GM19043 (cell line): ENCODE data around the gene CSRP1.
"Not testable (repeated sequence)": the region's sequence is repeated elsewhere in the genome, so short reads cannot be mapped to it uniquely, and the experiment has no call there.

Experiments used
- ATAC-seq: cut with Tn5 transposase; IDR thresholded peaks from one replicate; pipeline ENCODE4 v1.9.1; 2021; ENCODE audit warnings: low read depth; ENCODE audit not compliant: unreplicated experiment

The CSRP1 gene

DNA sequence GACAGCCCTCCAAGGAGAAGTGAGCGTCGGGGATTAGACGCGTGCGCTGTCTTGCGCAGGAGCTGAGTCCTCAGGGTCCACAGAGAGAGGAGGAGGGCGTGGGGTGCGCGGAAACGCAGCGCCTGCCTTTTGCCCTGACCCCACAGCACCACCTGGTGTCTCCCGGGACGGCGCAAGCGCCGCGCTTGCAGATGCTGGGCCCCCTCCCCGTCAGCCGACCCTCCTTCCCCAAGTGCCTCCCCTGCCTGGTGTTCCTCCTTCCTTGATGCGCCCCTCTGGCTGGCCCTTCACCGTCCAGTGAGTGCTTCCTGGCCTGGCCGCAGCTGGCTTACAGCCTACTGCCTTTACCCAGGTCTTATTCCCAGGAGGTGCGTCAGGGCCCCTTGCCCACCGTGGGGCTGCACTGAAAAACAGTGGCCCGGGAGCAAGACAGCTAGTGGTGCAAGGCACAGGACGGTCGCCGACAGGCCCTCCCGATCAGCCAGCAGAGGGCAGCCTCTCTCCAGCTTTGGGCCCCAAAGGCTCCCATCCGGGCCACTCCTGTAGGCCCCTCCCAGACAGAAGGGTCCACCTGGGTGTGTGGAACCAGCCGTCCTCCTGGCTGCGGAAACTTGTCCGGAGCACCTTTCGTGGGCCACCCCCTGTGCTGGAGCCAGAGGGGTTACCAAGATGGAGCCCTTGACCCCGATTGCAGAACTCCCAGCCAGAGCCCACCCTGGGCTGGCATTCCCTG is 25.0 kb downstream of the CSRP1 start:
- ATAC-seq, result peak; percentile 80

DNA sequence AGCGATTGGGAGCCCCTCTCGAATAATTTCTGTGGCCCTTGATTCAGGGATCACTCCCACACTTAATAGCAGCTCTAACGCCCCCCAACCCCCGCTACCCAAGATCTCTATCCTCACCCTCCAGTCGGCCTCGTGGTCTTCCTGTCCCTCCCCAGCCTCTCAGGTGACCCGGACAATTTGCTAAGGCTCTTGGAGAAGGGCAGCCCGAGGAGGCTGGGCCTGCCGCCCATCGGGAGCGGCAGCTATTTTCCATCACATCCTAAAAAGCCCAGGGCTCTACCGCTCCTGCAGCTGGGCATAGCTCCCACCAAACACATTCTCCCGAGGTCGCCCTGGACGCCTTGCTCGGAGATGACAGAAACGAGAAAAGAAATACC is 25.9 kb downstream of the CSRP1 start:
- ATAC-seq, result no peak

GRCh38 chr1:201480231-201481003 is 26.5 kb downstream of the CSRP1 start:
- peak; percentile 45 for ATAC-seq

GRCh38 chr1:201479201-201479730 is 27.7 kb downstream of the CSRP1 start:
- ATAC-seq, result no peak

DNA sequence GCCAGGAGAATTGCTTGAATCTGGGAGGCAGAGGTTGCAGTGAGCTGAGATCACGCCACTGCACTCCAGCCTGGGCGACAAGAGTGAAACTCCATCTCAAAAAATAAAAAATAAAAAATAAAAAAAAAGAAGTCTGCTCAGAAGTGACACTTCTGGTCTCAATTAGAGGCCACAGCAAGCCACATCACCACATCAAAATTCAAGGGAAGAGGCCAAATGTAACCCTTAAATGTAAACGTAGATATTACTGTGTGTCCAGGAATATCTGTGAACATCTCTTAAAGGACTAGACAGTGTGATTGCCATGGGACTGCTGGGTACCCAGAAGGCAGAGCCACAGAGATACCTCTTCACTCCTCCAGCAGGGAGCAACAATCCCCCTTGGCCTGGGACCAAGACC is 28.3 kb downstream of the CSRP1 start:
- ATAC-seq, result not testable (repeated sequence)

- ATAC-seq, result no peak
These were observed 30.1 kb downstream of the CSRP1 start for GRCh38 chr1:201476670-201477344.

DNA sequence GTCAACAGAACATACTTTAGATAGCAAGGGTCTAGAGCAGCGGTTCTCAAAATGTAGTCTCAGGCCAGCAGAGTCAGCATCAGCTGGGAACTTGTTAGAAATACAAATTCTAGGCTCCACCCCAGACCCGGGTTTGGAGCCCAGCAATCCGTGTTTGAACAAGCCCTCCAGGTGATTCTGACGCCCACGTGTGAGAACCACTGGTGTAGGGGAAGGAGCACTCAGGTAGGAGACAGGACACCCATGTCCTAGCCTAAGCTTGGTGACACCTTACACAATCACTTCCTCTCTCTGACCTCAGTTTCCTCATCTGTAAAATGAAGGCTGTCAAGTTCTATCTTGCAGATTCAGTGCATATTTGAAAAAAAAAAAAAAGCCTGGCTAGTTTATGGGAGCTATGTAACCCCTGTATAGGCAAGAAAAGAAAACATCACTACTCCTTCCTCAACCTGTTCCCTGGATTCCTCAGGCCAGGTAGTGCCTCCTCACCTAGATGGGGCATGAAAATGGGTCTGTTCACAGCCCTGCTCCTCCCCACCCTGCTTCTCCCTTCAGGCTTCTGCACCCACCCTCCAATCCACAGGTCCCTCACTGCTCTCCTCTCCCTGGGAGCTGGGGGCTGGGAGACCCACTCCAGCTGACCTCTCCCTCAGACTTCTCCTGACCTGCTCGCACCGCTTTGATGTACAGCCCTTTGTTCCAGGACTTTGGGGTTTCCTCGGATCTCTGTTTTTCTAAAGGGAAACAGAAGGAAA is 30.8 kb downstream of the CSRP1 start:
- no peak for ATAC-seq

DNA sequence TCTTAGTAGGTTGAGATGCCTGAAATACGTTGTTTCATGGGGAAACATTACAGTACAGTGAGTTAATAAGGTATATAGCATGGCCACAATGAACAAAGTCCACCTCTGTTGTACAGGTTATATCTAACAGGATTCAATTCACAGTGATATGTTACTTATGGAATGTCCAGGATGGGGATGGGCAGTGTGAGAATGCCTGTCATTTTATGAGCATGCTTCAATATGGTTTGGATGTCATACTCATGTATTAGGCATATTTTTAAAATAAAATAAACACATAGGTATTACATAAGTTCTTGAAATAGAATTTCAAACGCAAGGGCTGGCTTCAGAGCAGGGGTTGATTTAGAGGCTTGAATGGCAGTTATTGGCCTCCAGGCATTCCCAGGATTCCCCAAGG is 31.8 kb downstream of the CSRP1 start:
- ATAC-seq, result no peak

DNA sequence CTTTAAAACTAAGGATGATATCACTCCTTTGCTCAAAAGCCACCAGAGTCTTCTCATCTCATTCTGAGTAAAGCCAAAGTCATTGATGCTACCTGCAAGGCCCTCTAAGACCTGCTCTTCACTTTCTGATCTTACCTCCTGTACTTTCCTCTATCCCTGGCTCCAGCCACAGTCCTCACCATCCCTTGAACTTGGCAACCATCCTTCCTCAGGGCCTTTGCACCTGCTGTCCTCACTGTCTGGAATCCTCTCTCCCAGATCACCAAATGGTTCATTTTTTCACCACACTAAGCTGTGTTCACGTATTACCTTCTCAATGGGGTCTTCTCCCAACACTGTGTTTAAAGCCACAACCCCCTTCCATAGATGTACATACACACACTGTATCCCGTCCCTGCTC is 33.6 kb downstream of the CSRP1 start:
- no peak for ATAC-seq

DNA sequence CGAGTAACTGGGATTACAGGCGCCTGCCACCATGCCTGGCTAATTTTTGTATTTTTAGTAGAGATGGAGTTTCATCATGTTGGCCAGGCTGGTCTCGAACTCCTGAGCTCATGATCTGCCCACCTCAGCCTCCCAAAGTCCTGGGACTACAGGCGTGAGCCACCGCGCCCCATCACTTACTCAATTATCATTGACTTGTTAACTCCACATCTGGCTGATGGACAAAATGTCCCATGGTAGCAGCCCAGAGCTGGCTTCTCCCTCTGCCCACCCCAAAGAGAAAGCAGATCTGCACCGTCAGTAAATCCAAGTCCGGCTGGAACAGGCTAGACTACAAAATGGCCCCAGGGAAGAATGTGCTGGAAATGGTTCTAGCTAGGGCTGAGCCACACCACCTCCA is 34.6 kb downstream of the CSRP1 start:
- not testable (repeated sequence) for ATAC-seq

- ATAC-seq, result no peak
These were observed 35.2 kb downstream of the CSRP1 start for GRCh38 chr1:201471772-201472171.

DNA sequence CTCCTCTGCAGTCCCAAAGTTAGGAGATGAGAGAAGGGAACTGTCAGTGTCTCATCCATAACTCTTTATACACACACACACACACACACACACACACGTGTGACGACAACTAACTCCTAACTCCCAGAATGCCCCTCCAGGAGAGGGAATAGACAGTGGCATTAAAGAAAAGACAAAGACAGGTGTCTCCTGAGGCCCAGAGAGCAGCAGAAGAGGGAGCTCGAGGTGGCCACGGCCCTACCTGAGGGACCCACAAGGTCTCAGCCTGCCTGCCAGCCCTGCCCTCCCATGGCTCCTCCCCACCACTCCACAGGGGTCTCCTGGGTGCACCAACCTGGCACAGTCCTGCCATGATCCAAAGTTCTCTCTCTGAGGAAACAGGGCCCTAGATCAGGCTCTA is 36.3 kb downstream of the CSRP1 start:
- ATAC-seq, result no peak

GRCh38 chr1:201469645-201470074 is 37.3 kb downstream of the CSRP1 start:
- no peak for ATAC-seq

DNA sequence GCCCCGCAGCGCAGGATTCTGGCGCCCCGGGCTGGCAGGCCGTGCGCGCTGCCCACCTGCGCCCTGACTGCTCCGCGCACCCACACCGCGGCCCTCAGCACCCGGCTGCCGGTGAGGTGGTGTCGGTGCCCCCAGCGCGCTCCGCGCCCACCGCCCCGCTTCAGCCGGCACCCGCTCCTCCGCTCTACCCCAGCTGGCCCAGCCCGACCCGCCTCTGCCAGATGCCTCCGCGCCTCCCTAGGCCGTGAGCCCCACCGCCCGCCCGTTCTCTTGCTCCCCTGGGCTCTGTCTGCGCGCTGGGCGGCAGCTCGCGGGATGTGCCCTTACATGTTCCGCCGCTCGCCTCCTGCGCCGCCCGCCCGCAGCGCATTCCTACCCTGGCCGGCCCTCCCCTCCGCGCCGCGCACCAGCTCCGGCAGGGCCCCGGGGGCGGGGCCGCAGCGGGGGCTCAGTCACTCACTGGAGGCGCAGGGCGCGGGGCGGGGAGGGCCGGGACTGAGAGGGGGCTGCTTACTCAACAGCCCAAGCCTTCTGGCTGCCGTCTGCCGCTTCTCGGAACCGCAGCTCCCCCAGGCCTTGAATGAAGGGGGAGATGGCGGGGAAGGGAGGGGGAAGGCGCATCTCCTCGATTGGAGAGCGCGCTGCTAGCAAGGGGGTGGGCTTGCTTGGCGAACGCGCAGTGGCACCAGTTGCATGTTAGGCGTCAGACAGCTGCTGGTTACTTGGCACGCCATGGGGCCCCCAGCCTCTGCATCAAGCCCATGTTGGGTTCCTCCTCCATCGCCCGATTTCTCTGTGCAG is 37.9 kb downstream of the CSRP1 start, which contains the start of gene PHLDA3:
Gene PHLDA3 (minus strand): TSS at position 345 of the 801 bp plus-strand sequence. CDS start 402 bp downstream, outside the sequence.
- peak; percentile 75 for ATAC-seq

DNA sequence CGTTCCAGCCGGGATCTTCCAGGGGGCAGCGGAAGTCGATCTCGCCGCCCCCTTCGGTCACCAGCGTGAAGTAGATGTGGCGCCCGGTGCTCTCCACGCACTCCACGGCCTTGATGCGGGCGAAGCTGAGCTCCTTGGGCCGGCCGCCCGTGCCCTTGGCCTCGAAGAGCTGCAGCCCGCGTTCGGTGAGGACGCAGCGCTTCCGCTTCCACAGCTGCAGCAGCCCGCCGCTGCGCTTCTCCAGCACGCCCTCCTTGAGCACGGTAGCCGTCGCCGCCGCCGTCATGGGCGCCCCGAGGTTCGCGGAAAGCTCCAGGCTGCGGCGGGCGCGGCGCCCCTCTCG is 38.5 kb downstream of the CSRP1 start:
- peak; percentile 36 for ATAC-seq

DNA sequence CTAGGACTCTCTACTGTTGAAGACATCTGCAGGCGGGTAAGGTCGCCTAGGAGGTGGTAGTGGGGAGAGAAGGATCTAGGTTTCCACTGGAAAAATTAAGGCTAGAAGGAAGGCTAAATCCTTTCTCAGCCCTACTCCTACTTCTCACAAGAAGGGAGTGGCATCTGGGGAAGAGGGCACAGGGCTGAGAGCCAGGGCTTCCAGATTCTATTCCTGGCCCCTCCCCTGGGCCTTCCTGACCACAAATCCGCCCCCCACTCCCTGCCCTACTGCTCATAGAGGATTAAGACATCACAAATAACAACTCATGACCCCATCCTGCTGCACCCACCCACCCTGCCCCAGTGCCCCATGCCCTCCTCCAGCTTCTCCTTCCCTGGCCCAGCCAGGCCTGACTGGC is 40.4 kb downstream of the CSRP1 start:
- ATAC-seq, result no peak

DNA sequence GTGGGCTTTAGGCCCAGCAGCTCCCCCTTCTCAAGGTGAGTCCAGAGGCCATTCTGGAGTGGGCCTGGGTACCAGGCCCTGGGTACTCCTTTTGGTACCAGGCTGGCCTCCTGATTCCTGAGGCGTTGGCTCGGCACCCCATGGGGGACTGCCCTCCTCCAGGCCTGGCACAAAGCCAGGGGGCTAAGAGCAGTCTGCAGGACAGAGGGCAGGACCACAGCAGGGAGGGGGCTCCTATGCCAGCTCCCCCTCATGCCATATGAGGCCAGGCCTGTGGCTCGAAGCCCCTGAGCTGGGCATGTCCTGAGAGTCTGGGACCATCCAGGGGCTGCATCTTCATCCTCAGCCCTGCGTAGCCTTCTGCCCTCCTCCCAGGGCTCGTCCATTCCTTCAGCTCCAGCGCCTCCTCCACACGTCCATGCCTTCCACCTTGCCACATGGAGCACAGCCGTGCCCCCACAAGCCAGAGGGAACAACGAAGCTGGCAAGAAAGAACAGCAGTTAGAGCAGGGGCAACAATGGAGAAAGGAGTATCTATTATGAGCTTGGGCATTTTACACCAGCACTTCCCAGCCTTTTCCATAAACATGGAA is 41.1 kb downstream of the CSRP1 start:
- ATAC-seq, result no peak

- ATAC-seq, result no peak
These were observed 43.8 kb downstream of the CSRP1 start for GRCh38 chr1:201463071-201463552.
